Measurements from ENCODE around the gene CD151.

The CD151 gene

GRCh38 chr11:875769-876301, 43.1 kb downstream of the CD151 start:
- no peak for DNase-seq

- no peak for DNase-seq
These were observed 43.8 kb downstream of the CD151 start for GRCh38 chr11:876545-876944.

GRCh38 chr11:877565-877964, 44.8 kb downstream of the CD151 start:
- no peak for DNase-seq

GRCh38 chr11:880447-880846, 47.7 kb downstream of the CD151 start:
- no peak for DNase-seq

GRCh38 chr11:882596-882995, 49.8 kb downstream of the CD151 start:
- DNase-seq, result no peak

GRCh38 chr11:883527-883926, 50.8 kb downstream of the CD151 start:
- no peak for DNase-seq

- no peak for DNase-seq
These were observed 51.9 kb downstream of the CD151 start for GRCh38 chr11:884578-885070.

- no peak for DNase-seq
These were observed 53.8 kb downstream of the CD151 start for GRCh38 chr11:886568-886967.

- no peak for DNase-seq
These were observed 54.8 kb downstream of the CD151 start for GRCh38 chr11:887589-887988.

Measured in activated CD4-positive, alpha-beta T cell treated with anti-CD3 and anti-CD28 coated beads, Interleukin-2, amount 50 U/mL, for 1 hour (primary cell).